HG03066 (cell line): ENCODE data around the gene CCDC187.
"Not testable (repeated sequence)": the region's sequence is repeated elsewhere in the genome, so short reads cannot be mapped to it uniquely, and the experiment has no call there.

Experiments
- ATAC-seq: cut with Tn5 transposase; IDR thresholded peaks from one replicate; pipeline ENCODE4 v1.9.1; 2021; ENCODE audit warnings: low read depth; ENCODE audit not compliant: unreplicated experiment

CCDC187 gene

DNA sequence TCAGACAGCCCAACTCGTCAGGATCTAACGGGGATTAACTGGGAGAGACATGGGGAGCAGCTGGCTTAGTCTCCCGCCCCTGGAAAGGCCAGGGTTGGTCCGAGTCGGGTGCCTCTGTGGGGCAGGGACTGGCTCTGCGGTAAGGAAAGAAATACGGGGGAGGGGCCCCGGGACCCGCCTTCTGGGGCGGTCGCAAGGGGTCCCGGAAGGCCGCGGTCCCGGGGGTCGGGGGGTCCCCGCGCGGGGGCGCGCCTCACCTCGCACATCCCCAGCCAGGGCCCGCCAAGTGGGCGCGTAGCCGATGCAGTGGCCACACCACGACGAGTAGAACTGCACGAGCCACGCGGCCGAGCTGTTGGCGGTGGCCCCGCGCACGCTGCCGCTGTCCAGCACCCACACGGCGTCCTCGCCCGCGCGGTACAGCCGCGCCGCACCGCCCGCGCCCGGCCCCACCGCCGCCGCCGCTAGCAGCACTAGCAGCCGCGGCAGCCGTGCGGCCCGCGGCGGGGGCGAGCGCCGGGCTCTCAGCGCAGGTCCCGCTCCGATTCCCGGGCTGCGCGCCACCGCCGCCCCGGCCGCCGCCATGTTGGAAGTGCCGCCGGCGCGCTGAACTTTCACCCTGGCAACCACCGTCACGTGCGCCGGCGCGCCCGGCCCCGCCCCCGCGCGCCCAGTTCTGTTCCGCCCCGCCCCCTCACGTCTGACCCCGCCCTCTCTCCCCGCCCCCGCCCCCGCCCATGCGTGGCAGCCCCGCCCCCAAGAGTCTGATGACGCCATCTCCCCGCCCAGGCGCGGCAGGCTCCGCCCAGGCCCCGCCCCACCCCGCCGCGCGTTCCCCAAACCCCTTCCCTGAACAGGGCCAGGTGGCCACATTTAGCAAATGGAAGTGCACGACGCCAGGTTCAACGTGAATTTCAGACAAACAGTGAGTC is 58.4 kb downstream of the CCDC187 start, which contains the start of gene QSOX2:
TSS of gene QSOX2 (minus strand) at position 594 of the 932 bp plus-strand sequence. CDS start at position 585, 9 bp downstream.
- ATAC-seq, result no peak

DNA sequence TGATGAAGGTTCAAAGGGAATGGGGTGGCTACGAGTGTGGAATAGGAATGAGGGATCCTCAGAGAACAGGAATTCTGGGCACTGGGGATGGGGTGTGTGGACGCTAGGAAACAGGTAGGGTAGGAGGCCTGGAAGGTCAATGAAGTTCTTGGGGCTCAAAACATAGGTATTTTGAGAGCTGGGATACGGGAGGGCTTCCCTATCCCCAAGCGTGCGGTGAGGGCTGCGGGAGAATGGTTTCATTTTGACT is 59.0 kb downstream of the CCDC187 start:
- no peak for ATAC-seq

DNA sequence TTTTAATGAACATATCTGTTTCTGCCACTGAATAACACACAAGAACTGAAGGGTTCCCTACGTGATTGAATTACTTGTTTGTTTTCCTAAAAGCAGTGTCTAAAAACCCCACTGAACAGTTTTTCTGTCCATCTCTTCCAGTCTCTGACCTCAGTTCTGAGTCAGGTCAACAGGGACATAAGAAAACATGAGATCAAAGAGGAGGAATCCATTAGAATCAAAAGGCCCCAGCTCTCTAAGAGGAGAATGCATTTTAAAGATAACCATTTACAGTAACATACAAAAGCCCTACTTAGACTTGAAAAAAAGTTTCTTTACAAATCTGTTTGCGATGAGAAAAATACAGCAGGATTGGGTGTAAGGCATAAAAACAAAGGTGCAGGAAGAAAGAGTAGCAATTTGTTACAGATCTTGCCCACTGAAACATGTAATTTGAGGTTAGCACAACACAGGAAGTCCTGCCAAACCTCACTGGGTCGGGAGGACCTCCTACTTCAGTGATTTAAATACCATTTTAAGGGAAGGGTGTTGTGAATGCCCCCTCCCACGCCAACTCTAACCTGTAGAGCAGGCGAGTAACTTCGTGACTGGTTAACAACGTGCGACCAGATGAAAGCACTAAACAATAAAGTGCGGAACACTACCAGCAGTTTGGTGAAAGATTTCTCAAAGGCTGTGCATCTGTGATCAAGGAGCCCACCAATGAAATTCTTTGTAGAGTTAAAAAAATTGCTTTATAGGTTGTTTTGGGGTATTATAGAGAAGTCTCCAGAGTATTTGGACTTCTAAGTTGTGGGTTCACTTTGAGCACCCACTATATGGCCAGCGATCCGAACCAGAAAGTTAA is 59.5 kb downstream of the CCDC187 start:
- no peak for ATAC-seq

DNA sequence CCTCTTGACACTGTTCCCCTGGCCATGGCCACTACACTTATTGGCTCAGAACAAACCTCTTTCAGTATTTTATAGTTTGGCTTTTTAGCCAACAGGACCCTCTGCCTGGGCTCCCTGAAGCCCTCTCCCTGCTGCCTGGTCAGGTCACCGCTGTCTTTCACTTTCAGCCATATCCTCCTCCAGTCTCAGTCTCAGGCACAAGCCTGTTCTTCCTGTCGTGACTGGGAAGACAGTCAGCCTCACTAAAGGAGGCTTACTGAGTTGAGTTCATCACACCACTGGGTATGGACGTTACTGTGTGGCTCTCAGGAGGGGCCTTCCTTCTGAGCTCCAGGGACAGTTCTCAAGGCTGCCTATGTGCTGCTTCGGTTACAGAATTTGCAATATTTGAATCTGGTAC is 60.3 kb downstream of the CCDC187 start:
- ATAC-seq, result no peak

DNA sequence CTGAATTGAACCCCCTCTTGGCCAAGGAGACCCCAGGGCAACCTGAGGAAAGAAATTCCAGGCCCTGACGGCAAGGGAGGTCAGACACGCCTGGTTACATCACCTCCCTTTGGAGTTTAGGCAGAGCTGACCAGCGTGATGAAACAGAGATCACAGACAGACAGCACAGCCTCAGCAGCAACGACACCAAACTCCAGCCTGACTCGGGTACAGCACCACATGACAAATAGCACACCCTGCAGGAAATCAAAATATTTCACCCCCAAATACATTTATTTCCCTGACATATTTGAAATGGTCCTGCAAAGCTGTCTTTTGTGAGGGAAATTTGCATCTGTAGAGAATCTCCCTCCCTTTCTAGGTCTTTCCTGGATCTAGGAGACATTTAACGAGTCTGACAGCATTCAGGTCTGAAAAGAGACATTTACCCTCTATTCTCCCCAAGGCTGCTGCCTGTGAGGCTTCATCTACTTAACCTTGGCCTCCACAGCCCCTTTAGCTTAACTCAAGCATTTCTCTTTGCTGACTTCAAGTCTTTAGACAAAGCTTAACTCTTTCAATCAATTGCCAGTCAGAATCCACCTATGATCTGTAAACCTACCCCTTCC is 60.9 kb downstream of the CCDC187 start:
- ATAC-seq, result no peak

DNA sequence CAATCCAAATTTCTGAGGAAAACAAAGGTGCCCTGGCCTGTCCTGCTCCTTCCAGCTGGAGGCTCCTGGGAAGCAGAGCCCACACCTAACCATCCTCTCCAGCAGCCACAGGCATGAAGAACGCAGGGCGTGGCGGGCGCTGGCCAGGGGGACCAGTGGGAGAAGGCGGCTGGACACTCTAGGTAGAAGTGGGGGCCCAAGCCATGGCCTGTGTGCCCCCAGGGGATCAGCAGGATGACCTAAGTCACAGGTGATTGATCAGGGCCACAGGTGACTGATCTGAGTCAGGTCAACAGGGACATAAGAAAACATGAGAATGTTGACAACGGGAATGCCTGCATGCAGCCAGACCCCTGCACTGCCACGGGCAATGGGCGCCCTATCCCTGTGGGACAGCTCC is 61.6 kb downstream of the CCDC187 start:
- ATAC-seq, result no peak

DNA sequence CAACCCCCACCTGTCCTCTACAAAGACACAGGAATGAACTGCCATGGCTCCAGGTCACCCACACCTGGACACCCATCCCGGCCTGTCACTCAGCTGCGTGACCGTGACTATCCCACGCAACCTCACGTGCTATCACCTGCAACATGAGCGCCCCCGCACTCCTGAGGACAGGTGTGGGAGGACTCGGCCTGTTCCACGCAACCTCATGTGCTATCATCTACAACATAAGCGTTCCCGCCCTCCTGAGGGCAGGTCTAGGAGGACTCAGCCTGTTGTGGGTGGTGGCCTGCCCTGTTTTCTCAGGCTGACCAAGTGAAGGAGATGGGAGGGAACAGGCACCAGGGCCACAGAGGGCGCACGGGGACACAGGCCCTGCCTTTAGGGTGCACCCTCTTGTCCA is 62.4 kb downstream of the CCDC187 start:
- ATAC-seq, result no peak

DNA sequence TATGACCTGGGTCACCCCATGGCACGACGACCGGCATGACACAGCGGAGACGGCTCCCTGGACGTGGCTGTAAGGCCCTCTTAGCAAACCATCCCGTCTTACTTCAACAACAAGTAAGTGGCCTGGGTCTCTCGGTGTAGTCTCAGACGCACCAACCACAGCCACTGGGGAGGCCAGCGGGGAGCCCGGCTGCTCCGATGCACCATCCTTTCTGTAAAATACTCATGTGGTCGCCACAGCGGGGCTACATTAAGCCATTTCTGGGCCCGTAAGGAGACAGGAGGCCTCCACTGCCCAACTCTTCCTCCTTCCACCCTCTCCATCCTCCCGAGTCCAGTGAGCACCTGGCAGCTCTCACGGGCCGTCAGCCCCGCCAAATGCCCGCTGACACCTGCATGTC is 63.0 kb downstream of the CCDC187 start:
- no peak for ATAC-seq

DNA sequence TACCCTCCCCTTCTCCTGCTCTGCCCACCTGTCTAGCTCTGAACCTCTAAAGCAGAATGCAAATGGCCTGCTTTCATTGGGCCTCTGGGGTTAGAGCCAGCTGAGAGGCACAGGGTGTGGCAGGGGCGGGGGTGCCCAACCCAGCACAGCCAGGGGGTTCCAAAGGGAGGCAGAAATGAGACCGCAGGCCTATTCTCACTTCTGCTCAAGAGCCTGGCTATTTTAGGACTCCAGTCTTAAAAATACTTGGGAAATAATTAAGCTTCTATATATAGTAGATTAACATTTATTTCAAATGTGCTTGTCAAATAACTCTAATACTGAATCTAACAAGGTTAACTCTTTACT is 63.9 kb downstream of the CCDC187 start:
- no peak for ATAC-seq

DNA sequence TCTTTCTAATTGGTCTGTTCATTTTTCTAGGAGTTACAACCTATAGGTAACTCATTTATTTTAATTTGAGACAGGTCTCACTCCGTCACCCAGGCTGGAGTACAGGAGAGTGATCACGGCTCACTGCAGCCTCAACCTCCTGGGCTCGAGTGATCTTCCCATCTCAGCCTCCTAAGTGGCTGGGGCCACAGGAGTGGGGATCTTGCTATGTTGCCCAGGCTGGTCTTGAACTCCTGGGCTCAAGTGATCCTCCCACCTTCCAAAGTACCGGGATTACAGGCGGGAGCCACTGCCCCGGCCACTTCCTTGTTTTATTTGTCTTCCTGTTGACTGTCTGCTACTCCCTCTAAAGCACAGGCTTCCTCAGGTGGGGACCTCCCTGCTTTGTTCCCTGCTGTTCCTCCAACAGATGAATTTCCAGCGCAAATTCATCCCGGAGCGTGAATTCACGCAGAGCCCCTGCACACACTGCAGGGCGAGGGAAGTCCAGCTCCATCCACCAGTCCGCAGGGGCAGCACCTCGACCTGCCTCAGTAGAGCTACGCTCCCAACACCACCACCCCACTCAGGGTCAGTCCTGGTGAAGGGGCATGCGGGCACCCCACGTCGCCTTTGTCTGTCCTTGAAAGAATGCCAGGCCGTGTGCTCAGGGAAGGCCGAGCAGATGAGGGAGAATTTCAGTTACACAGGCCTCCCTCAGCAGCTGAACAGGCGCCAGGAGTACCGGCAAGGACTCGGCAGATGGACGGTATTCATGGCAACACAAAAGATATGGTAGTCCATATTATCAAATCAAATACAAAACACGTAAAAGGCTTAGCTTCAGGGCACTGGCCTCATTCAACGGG is 64.5 kb downstream of the CCDC187 start:
- ATAC-seq, result no peak

DNA sequence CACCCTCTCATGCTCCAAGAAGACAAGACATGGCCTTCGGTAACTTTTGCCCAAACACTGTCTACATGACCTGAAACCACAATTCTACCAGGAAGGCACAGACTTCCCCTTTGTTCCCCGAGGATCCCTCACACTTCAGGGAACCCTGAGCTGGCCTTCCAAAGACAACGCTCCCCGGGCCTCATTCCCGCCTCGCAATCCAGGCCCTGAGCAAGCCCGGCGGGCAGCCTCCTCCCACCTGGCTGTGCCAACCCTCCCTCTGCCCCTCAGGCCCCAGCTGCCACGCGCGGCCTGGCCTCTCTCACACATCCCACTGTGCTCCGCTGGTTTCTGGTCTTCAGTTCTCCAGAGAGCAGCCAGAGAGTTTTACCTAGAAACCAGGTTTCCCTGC is 65.6 kb downstream of the CCDC187 start:
- no peak for ATAC-seq

DNA sequence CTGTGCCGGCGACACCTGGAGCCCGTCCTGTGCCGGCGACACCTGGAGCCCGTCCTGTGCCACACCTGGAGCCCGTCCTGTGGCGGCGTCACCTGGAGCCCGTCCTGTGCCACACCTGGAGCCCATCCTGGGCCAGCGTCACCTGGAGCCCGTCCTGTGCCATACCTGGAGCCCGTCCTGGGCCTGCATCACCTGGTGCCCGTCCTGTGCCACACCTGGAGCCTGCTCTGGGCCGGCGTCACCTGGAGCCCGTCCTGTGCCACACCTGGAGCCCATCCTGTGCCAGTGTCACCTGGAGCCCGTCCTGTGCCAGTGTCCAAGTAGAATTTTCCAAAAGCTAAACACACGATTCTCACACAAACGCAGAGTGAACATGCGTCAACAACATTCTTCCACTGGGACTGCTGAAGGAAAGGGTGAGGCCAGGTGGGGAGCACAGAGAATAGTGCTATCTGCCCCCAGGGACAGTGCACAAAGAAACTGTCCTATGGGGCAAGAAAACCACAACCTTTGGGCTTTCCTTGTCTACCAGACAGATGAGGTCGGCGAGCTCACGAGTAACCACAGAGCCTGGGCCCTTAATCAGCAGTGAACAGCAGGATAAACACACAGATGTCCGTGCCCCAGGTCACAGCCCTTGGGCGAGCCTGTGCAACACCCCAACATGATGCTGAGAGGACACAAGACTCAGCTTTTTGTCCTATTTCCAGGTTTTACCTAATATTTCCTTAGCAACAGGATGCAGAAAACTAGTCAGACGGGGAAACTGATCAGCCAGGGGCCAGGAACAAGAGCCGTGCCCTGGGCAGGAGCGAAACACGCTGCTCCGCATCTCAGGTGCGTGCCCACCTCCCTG is 66.2 kb downstream of the CCDC187 start:
- ATAC-seq, result no peak

DNA sequence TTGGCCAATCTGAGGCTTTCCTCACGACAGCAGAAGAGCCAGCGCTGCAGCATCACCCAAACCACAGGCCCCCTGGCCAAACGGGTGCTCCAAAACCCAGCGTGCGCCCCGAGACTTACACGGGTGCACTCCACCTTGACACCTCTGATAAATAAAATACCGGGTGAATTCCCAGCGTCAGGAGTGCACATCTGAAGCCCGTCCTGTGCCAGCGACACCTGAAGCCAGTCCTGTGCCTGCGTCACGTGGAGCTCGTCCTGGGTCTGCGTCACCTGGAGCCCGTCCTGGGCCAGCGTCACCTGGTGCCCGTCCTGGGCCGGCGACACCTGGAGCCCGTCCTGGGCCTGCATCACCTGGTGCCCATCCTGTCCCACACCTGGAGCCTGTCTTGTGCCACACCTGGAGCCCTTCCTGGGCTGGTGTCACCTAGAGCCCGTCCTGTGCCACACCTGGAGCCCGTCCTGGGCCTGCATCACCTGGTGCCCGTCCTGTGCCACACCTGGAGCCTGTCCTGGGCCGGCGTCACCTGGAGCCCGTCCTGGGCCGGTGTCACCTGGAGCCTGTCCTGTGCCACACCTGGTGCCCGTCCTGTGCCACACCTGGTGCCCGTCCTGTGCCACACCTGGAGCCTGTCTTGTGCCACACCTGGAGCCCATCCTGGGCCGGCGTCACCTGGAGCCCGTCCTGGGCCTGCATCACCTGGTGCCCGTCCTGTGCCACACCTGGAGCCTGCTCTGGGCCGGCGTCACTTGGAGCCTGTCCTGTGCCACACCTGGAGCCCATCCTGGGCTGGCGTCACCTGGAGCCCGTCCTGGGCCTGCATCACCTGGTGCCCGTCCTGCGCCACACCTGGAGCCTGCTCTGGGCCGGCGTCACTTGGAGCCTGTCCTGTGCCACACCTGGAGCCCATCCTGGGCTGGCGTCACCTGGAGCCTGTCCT is 67.2 kb downstream of the CCDC187 start:
- not testable (repeated sequence) for ATAC-seq

DNA sequence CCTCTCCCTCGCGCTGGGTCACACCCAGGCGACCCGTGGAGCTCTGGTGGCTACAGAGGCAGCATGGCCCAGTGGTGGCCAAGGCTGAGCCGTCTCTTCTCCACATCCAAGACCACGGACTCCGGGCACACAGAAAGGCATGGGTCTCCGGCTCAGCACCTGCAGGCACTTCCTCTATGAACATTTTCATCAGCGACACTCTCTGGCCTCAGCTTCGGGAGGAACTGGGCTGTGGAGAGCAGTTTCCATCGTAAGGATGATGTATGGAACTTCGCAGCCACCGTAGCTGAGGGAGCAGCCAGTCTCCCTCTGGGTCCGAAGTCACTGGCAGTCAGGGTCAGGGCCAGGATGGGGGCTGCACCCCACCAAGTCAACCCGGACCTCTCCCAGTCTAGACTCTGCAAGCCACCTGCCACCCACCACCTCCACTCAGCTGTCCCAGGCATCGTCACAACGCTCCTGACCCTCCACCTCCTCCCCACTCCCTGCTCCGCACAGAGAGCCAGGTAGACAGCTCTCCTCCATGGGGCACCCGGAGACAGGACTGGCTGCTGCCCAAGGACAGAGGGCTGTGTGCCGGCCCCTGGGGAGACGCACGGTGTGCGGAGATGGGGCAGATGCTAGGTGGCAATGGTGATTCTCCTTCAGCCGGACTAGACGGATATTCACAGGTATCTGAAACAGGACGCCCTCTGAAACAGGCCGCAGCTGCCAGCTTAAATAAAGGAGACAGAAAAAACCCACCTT is 68.0 kb downstream of the CCDC187 start:
- no peak for ATAC-seq

DNA sequence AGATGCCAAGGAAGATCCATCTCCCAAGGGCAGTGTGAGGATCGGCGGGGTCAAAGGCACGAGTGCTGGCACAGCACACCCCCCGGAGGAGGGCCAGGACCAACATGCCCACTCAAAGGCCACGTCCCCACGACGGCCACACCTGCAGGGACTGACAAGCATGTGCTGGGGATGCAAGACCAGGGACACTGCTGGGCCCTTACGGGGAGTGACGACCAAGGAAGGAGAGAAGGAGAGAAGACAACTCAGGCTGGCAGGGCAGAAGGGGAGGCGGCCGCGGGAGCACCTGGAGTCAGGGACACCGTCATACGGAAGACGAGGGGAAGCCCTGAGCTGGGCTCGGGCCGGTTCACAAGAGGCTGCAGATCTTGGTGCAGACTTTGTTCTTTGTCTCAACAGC is 68.7 kb downstream of the CCDC187 start:
- no peak for ATAC-seq

DNA sequence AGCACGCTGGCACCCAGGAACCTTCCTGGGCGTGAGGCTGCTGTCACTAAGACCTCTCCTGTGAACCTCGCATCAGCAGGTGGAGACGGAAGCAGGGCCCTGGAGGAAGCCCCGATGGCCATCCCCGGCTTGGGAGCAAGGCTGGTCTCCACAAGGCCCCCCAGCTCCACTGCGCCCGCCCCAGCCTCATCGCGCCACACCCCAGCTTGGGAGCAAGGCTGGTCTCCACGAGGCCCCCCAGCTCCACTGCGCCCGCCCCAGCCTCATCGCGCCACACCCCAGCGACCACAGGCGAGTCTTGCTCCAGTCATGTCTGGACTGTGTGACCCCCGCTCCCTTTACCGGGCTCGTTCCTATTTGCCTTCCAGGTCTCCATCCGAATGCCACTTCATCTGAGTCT is 69.3 kb downstream of the CCDC187 start:
- ATAC-seq, result no peak

DNA sequence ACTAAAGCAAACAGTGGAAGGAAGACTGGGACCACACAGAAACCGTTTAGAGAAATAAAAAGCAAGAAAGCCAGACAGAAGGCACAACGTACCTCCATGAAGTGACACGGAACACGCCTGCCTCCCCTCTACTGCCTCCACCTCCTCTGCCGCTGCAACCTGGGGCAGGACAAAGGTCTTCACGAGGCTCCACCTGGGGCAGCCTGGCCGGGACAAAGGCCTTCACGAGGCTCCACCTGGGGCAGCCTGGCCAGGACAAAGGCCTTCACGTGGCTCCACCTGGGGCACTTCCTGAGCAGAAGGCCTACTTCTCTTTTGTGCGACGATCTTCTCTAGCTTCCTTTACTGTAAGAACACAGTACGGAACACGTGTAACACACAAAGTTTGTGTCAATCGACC is 70.0 kb downstream of the CCDC187 start:
- ATAC-seq, result no peak

DNA sequence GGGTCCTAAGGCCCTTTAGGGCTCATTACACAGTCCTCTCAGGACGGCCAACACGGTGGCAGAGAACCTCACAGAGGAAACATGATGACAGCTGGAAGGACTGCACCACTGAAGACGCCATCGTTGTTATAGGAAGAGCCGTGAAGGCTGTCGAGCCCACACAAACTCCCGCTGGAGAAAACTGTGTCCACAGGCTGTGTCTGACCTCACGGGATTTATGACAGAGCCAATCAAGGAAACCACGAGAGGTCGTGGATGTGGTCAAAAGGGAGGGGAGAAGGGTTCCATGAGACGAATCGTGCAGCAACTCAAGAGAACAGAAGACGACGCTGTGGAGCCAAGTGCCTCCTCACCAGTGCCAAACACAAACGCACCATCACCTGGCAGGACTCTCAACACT is 70.5 kb downstream of the CCDC187 start:
- ATAC-seq, result no peak
